H9 (cell line): ENCODE data around the gene POLDIP3. TPM values are rescaled to one million over a fixed set of nuclear protein-coding genes. Genes with fewer than 3 reads are reported as not detected.

Experiments used
- DNase-seq: peaks from one replicate; pipeline ENCODE4 v3.0.0-alpha.2; 2017
- H2AFZ ChIP-seq: one replicate; pipeline ENCODE4 v1.6.1; 2013; ENCODE audit warnings: mild to moderate bottlenecking, low read length, control low read depth, moderate library complexity
- H2AK5ac ChIP-seq: 2 replicates; pipeline ENCODE4 v1.6.1; 2013; ENCODE audit warnings: low read length, control low read depth, mixed read lengths; ENCODE audit not compliant: insufficient read length
- H2BK120ac ChIP-seq: one replicate; pipeline ENCODE4 v1.6.1; 2013; ENCODE audit warnings: low read depth, mild to moderate bottlenecking, low read length, control low read depth, inconsistent platforms; ENCODE audit not compliant: poor library complexity, severe bottlenecking
- H2BK12ac ChIP-seq: 2 replicates; pipeline ENCODE4 v1.6.1; 2013; ENCODE audit warnings: low read length, control low read depth, mixed read lengths, low read depth; ENCODE audit not compliant: insufficient read length
- H2BK15ac ChIP-seq: 2 replicates; pipeline ENCODE4 v1.6.1; 2013; ENCODE audit warnings: low read depth, low read length, control low read depth
- H2BK20ac ChIP-seq: one replicate; pipeline ENCODE4 v1.6.1; 2013; ENCODE audit warnings: low read depth, mild to moderate bottlenecking, low read length, control low read depth, inconsistent platforms; ENCODE audit not compliant: poor library complexity, severe bottlenecking
- H2BK5ac ChIP-seq: 2 replicates; pipeline ENCODE4 v1.6.1; 2013; ENCODE audit warnings: low read length, control low read depth, mixed read lengths; ENCODE audit not compliant: insufficient read length
- H3K14ac ChIP-seq: 2 replicates; pipeline ENCODE4 v1.6.1; 2013; ENCODE audit warnings: low read length, control low read depth; ENCODE audit not compliant: insufficient read depth
- H3K18ac ChIP-seq: 2 replicates; pipeline ENCODE4 v1.6.1; 2013; ENCODE audit warnings: low read depth, mild to moderate bottlenecking, mixed read lengths, low read length, control low read depth; ENCODE audit not compliant: insufficient read length
- H3K23ac ChIP-seq: 2 replicates; pipeline ENCODE4 v1.6.1; 2013; ENCODE audit warnings: low read length, control low read depth, mixed read lengths, low read depth; ENCODE audit not compliant: insufficient read length
- H3K23me2 ChIP-seq: 2 replicates; pipeline ENCODE4 v1.6.1; 2013; ENCODE audit warnings: low read depth, mild to moderate bottlenecking, mixed read lengths, low read length, control low read depth; ENCODE audit not compliant: insufficient read length, poor library complexity, severe bottlenecking
- H3K27ac ChIP-seq: 2 replicates; pipeline ENCODE4 v1.5.1; 2013; ENCODE audit warnings: low read length, control low read depth, mixed read lengths, low read depth; ENCODE audit not compliant: insufficient read length
- H3K27me3 ChIP-seq: 2 replicates; pipeline ENCODE4 v1.6.1; 2013; ENCODE audit warnings: low read length, control low read depth, inconsistent platforms; ENCODE audit not compliant: insufficient read depth
- H3K4ac ChIP-seq: 2 replicates; pipeline ENCODE4 v1.6.1; 2013; ENCODE audit warnings: low read depth, mild to moderate bottlenecking, control low read depth, inconsistent platforms, low read length, moderate library complexity
- H3K4me1 ChIP-seq: 2 replicates; pipeline ENCODE4 v1.6.1; 2013; ENCODE audit warnings: low read length, control low read depth, inconsistent platforms; ENCODE audit not compliant: insufficient read depth
- H3K4me2 ChIP-seq: 2 replicates; pipeline ENCODE4 v1.6.1; 2013; ENCODE audit warnings: low read length, control low read depth, mixed read lengths; ENCODE audit not compliant: insufficient read length, insufficient read depth
- H3K56ac ChIP-seq: 2 replicates; pipeline ENCODE4 v1.6.1; 2013; ENCODE audit warnings: low read depth, mild to moderate bottlenecking, mixed read lengths, low read length, control low read depth; ENCODE audit not compliant: insufficient read length
- H3K79me1 ChIP-seq: 2 replicates; pipeline ENCODE4 v1.6.1; 2013; ENCODE audit warnings: low read depth, mild to moderate bottlenecking, moderate library complexity, low read length, control low read depth, inconsistent platforms; ENCODE audit not compliant: insufficient read depth, poor library complexity, severe bottlenecking
- H3K79me2 ChIP-seq: 2 replicates; pipeline ENCODE4 v1.6.1; 2013; ENCODE audit warnings: low read length, control low read depth, inconsistent platforms; ENCODE audit not compliant: insufficient read depth
- H3K9ac ChIP-seq: 2 replicates; pipeline ENCODE4 v1.6.1; 2013; ENCODE audit warnings: low read length, control low read depth, mixed read lengths; ENCODE audit not compliant: insufficient read length; ENCODE audit errors: extremely low read depth
- H3K9me3 ChIP-seq: one replicate; pipeline ENCODE4 v1.6.1; 2013; ENCODE audit warnings: low read depth, low read length, inconsistent platforms; ENCODE audit not compliant: control insufficient read depth
- H3T11ph ChIP-seq: one replicate; pipeline ENCODE4 v1.6.1; 2013; ENCODE audit warnings: mild to moderate bottlenecking, low read length, control low read depth, inconsistent platforms
- H4K20me1 ChIP-seq: one replicate; pipeline ENCODE4 v1.6.1; 2013; ENCODE audit not compliant: control insufficient read depth, insufficient read length, insufficient read depth
- H4K5ac ChIP-seq: 2 replicates; pipeline ENCODE4 v1.6.1; 2013; ENCODE audit warnings: low read depth, mild to moderate bottlenecking, mixed read lengths, low read length, control low read depth; ENCODE audit not compliant: insufficient read length
- H4K8ac ChIP-seq: replicated peaks from 2 replicates; pipeline ENCODE4 v1.6.1; 2013; ENCODE audit warnings: low read length, control low read depth, mixed read lengths, low read depth; ENCODE audit not compliant: insufficient read length
- H4K91ac ChIP-seq: 2 replicates; pipeline ENCODE4 v1.6.1; 2013; ENCODE audit warnings: low read depth, mild to moderate bottlenecking, moderate library complexity, mixed read lengths, low read length, control low read depth; ENCODE audit not compliant: insufficient read length
- H3K27ac Mint-ChIP-seq, 3 experiments: 2 replicates in 2 of 3; 3 replicates in 1 of 3; pipeline ENCODE4 v1.8.0; 2020 to 2021; ENCODE audit warnings: mixed read lengths in 3 of 3, mild to moderate bottlenecking in 1 of 3, moderate library complexity in 1 of 3
- H3K27me3 Mint-ChIP-seq: 2 replicates; pipeline ENCODE4 v1.8.0; 2021; ENCODE audit warnings: low read depth, mild to moderate bottlenecking, moderate library complexity, mixed read lengths
- H3K36me3 Mint-ChIP-seq, 3 experiments: 2 replicates in 2 of 3; 3 replicates in 1 of 3; pipeline ENCODE4 v1.8.0; 2020 to 2021; ENCODE audit warnings: low read depth in 3 of 3, mixed read lengths in 3 of 3; ENCODE audit not compliant: insufficient read depth in 1 of 3
- H3K4me1 Mint-ChIP-seq, 2 experiments: 2 replicates each; pipeline ENCODE4 v1.8.0; 2020; ENCODE audit warnings: mixed read lengths in 2 of 2
- H3K4me3 Mint-ChIP-seq, 2 experiments: 2 replicates in 1 of 2; 3 replicates in 1 of 2; pipeline ENCODE4 v1.8.0; 2020 to 2021; ENCODE audit warnings: mild to moderate bottlenecking in 2 of 2, mixed read lengths in 2 of 2, moderate library complexity in 1 of 2
- H3K9me3 Mint-ChIP-seq, 2 experiments: 2 replicates in 1 of 2; 3 replicates in 1 of 2; pipeline ENCODE4 v1.8.0; 2020; ENCODE audit warnings: mild to moderate bottlenecking in 2 of 2, mixed read lengths in 2 of 2, moderate library complexity in 1 of 2
- CTCF ChIP-seq: fragments of 200-600 bp; sonication (generic); conservative IDR thresholded peaks from 3 replicates; pipeline ENCODE4 v1.8.0; 2021; ENCODE audit warnings: antibody characterized with exemption, mild to moderate bottlenecking
- WGBS: extraction: QIAGEN DNeasy Blood & Tissue Kit; methylation state at CpG from one replicate; pipeline ENCODE4 v1.1.7; 2013; ENCODE audit warnings: missing lambda C conversion rate, low lambda C conversion rate, mixed read lengths; ENCODE audit not compliant: insufficient read length; ENCODE audit errors: extremely low coverage; 5-methylcytosine and 5-hydroxymethylcytosine counted together
- total RNA-seq: library from RNA; stranded (reverse); gene quantifications from 2 replicates; pipeline ENCODE4 v1.2.1, GENCODE V29; 2021

POLDIP3 gene
- total RNA-seq, 1 experiment from 2014 or later, result 90.8 TPM

- DNase-seq, result peak; percentile 68
- no peak overlapping the region for H2BK20ac ChIP-seq
- H4K8ac ChIP-seq, result no peak overlapping the region
- no peak overlapping the region for H3K4me3 Mint-ChIP-seq
- no peak overlapping the region for H2AK5ac ChIP-seq
- H3K9me3 ChIP-seq, result no peaks in the 10 kb centered on the region
- H3K9me3 Mint-ChIP-seq, result peaks cover 0 to 3% of the 10 kb centered on the region in 2 experiments; a peak in 1 of 5 replicates
- H3K9ac ChIP-seq, result no peak overlapping the region
- H3K27ac Mint-ChIP-seq, result no peak overlapping the region
- no peak overlapping the region for H3T11ph ChIP-seq
- H3K79me2 ChIP-seq, result no peaks in the 10 kb centered on the region
- no peak overlapping the region for H4K5ac ChIP-seq
- H2BK15ac ChIP-seq, result no peak overlapping the region
- peaks cover 4% of the 10 kb centered on the region; the same call in 1 of the 2 replicates for H3K4me1 ChIP-seq
- H3K36me3 Mint-ChIP-seq, result peaks cover 0 to 9% (median 3%) of the 10 kb centered on the region in 3 experiments; a peak in 5 of 7 replicates
- H3K4me1 Mint-ChIP-seq, result peaks cover 9 to 21% of the 10 kb centered on the region in 2 experiments
- H3K23ac ChIP-seq, result no peak overlapping the region
- H2AFZ ChIP-seq, result no peak overlapping the region
- H3K27me3 ChIP-seq, result no peaks in the 10 kb centered on the region
- H3K79me1 ChIP-seq, result no peaks in the 10 kb centered on the region
- peak; percentile 86 for TF ChIP-seq CTCF
- WGBS, result no CpG with 5 or more reads among the region's 7 CpGs
- no peak overlapping the region for H3K14ac ChIP-seq
- no peak overlapping the region for H3K56ac ChIP-seq
- no peak overlapping the region for H4K91ac ChIP-seq
- no peak overlapping the region for H2BK12ac ChIP-seq
- H3K18ac ChIP-seq, result no peak overlapping the region
- H2BK120ac ChIP-seq, result no peak overlapping the region
- peaks cover 33% of the 10 kb centered on the region for H3K27me3 Mint-ChIP-seq
- no peaks in the 10 kb centered on the region for H4K20me1 ChIP-seq
- H2BK5ac ChIP-seq, result no peak overlapping the region
- no peak overlapping the region for H3K4me2 ChIP-seq
- H3K4ac ChIP-seq, result no peak overlapping the region
- H3K23me2 ChIP-seq, result no peaks in the 10 kb centered on the region
- H3K27ac ChIP-seq, result no peak overlapping the region
These were observed 53.9 kb downstream of the POLDIP3 start for GRCh38 chr22:42560781-42561180.
